Measurements from ENCODE around the gene SERPINB1. TPM values are rescaled to one million over a fixed set of nuclear protein-coding genes. Genes with fewer than 3 reads are reported as not detected.

The SERPINB1 gene
- total RNA-seq, 1 experiment from 2014 or later = 18.4 TPM

DNA sequence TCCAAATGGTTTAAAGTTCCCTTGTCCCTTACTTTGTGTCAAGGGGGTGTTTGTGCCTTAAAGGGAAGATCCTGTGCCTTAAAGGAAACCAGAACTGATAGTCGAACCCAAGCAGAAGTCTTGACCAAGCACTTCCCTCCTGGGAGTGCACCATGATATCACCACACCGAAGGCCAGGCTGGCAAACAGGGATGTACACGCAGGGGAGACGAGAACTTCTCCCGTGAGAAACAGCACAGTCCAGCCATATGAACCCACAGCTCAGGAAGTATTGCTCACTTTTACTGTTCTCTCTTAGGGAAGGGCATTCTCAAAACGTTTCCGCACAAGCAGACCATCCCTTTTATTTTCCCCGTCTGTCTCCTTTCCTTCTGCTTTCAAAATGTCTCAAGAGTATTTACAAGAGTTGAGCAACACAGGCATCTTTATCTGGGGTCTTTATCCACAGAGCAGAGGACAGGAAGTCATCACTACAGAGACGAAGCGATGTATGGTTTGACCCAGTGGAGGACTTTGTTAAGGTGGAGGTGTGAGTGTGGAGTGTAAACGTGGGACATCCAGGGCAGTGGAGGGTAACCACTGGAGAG, 12.8 kb upstream of the SERPINB1 start:
- Histone ChIP-seq H3K27ac (ENCODE audit: insufficient read length, low read depth, low read length) (peak overlapping the region; percentile 70), H2BK120ac (ENCODE audit: low read depth, low read length, poor library complexity, severe bottlenecking) (no peak overlapping the region), H2BK15ac (ENCODE audit: low read depth, low read length) (no peak overlapping the region), H3K9ac (ENCODE audit: extremely low read depth, insufficient read length, low read length) (no peak overlapping the region), H4K5ac (ENCODE audit: insufficient read length, low read depth, low read length) (no peak overlapping the region), H3K4ac (ENCODE audit: low read depth, low read length) (0 out of 2 replicates have a peak overlapping the region, but pooled peaks have one; percentile 19), H2AFZ (ENCODE audit: low read length) (no peak overlapping the region), H3T11ph (ENCODE audit: low read length) (peak overlapping the region; percentile 40), H3K4me1 (ENCODE audit: insufficient read depth, low read length) (peaks cover 14% of the 10 kb centered on the region; the same call in 1 of the 2 replicates), H3K14ac (ENCODE audit: insufficient read depth, low read length) (peak overlapping the region; percentile 44), H3K18ac (ENCODE audit: insufficient read length, low read depth, low read length) (peak overlapping the region; percentile 70), H3K4me2 (ENCODE audit: insufficient read depth, insufficient read length, low read length) (peak overlapping the region; percentile 80), H2BK12ac (ENCODE audit: insufficient read length, low read depth, low read length) (peak overlapping the region; percentile 76), H2BK20ac (ENCODE audit: low read depth, low read length, poor library complexity, severe bottlenecking) (no peak overlapping the region), H3K79me2 (ENCODE audit: insufficient read depth, low read length) (no peaks in the 10 kb centered on the region), H4K91ac (ENCODE audit: insufficient read length, low read depth, low read length) (no peak overlapping the region), H4K8ac (replicated peaks; ENCODE audit: insufficient read length, low read depth, low read length) (no peak overlapping the region), H3K9me3 (ENCODE audit: control insufficient read depth, low read depth, low read length) (no peaks in the 10 kb centered on the region), H3K56ac (ENCODE audit: insufficient read length, low read depth, low read length) (no peak overlapping the region), H3K79me1 (ENCODE audit: insufficient read depth, low read depth, low read length, poor library complexity, severe bottlenecking) (no peaks in the 10 kb centered on the region), H4K20me1 (ENCODE audit: control insufficient read depth, insufficient read depth, insufficient read length) (no peaks in the 10 kb centered on the region), H3K23me2 (ENCODE audit: insufficient read length, low read depth, low read length, poor library complexity, severe bottlenecking) (peaks cover 2% of the 10 kb centered on the region), H3K27me3 (ENCODE audit: insufficient read depth, low read length) (no peaks in the 10 kb centered on the region), H2AK5ac (ENCODE audit: insufficient read length, low read length) (peak overlapping the region; percentile 9), H2BK5ac (ENCODE audit: insufficient read length, low read length) (no peak overlapping the region), H3K23ac (ENCODE audit: insufficient read length, low read depth, low read length) (no peak overlapping the region)
- DNase-seq = no peak
- H3K27ac Mint-ChIP-seq = peak overlapping the region; percentile 14 to 91 (median 31); a peak in 5 of 7 replicates
- peaks cover 40 to 52% of the 10 kb centered on the region in 2 experiments for H3K4me1 Mint-ChIP-seq
- no peaks in the 10 kb centered on the region; a peak in 1 of 5 replicates for H3K9me3 Mint-ChIP-seq
- no CpG with 5 or more reads among the region's 11 CpGs for WGBS (ENCODE audit: extremely low coverage, insufficient read length, low lambda C conversion rate)
- H3K4me3 Mint-ChIP-seq = no peak overlapping the region
- H3K36me3 Mint-ChIP-seq (ENCODE audit: insufficient read depth in 1 of 3, low read depth in 3 of 3) = no peaks in the 10 kb centered on the region
- TF ChIP-seq, protein P1, sequence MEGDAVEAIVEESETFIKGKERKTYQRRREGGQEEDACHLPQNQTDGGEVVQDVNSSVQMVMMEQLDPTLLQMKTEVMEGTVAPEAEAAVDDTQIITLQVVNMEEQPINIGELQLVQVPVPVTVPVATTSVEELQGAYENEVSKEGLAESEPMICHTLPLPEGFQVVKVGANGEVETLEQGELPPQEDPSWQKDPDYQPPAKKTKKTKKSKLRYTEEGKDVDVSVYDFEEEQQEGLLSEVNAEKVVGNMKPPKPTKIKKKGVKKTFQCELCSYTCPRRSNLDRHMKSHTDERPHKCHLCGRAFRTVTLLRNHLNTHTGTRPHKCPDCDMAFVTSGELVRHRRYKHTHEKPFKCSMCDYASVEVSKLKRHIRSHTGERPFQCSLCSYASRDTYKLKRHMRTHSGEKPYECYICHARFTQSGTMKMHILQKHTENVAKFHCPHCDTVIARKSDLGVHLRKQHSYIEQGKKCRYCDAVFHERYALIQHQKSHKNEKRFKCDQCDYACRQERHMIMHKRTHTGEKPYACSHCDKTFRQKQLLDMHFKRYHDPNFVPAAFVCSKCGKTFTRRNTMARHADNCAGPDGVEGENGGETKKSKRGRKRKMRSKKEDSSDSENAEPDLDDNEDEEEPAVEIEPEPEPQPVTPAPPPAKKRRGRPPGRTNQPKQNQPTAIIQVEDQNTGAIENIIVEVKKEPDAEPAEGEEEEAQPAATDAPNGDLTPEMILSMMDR (conservative IDR thresholded peaks at IDR 0.05) = 0 out of 3 replicates have a peak, but pooled peaks have one; percentile 1
- H3K27me3 Mint-ChIP-seq (ENCODE audit: low read depth) = no peaks in the 10 kb centered on the region
